Measurements from ENCODE around the gene RGS12.

DNA sequence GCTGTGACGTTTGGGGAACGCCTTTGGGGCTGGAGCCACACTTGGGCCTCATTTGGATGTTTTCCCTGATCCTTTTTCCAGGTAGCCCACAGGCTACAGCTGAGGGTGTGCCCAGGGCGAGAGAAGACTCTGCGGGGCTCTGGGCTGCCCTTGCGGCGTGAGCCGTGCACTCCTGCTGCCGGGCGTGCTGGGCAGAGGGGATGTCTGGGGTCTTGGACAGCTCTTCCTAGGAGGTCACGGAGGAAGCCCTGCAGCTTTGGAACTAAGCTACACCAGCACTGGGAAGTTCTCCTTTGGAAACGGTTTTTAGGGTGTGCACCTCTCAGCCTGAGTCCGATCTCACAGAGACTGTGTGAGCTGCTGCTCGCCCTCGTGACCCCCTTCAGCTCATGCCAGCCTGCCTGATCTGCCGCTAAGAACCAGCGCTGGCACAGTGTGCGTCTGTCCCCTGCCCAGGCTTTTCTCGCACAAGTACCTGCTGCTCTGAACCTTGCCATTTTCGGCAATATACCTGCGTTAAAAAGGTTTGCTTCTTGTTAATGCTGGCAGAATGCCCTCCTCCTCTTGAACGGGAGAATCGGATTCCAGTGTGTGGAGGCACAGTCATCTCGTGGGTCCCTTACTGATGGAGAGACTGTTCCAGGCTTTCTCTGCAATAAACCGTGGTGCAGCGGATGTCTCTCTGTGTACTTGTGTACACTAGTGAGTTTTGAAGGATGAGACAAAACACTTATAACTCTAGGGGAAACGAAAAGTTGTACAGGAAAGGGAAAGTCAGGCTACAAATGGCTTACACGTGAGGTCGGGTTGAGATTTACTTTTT, 29.6 kb upstream of the RGS12 start:
- TF ChIP-seq, protein P1, sequence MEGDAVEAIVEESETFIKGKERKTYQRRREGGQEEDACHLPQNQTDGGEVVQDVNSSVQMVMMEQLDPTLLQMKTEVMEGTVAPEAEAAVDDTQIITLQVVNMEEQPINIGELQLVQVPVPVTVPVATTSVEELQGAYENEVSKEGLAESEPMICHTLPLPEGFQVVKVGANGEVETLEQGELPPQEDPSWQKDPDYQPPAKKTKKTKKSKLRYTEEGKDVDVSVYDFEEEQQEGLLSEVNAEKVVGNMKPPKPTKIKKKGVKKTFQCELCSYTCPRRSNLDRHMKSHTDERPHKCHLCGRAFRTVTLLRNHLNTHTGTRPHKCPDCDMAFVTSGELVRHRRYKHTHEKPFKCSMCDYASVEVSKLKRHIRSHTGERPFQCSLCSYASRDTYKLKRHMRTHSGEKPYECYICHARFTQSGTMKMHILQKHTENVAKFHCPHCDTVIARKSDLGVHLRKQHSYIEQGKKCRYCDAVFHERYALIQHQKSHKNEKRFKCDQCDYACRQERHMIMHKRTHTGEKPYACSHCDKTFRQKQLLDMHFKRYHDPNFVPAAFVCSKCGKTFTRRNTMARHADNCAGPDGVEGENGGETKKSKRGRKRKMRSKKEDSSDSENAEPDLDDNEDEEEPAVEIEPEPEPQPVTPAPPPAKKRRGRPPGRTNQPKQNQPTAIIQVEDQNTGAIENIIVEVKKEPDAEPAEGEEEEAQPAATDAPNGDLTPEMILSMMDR (IDR thresholded peaks at IDR 0.05 in 4 of 5, conservative IDR thresholded peaks at IDR 0.05 in 1 of 5), result no peak
- no peak for TF ChIP-seq POLR2A (IDR thresholded peaks at IDR 0.05)

Measured in gastrocnemius medialis (tissue), 4 donors.